ENCODE measurements around the gene ATP2C1.

Gene ATP2C1

GRCh38 chr3:130850044-130850797 is 43.7 kb upstream of the ATP2C1 start:
- TF ChIP-seq REST (IDR thresholded peaks at IDR 0.05; ENCODE audit: insufficient read depth in 1 of 2, low read depth in 2 of 2, low read length in 2 of 2) (no peak), SIN3A (IDR thresholded peaks at IDR 0.05; ENCODE audit: borderline replicate concordance, insufficient read depth, low read length) (no peak), POLR2AphosphoS5 (IDR thresholded peaks at IDR 0.05; ENCODE audit: low read depth, low read length) (no peak), TAF1 (IDR thresholded peaks at IDR 0.05; ENCODE audit: borderline replicate concordance, insufficient read depth, low read length) (no peak), FOXP2 (optimal IDR thresholded peaks at IDR 0.05; ENCODE audit: borderline replicate concordance, extremely low read depth, extremely low read length, insufficient read depth) (no peak)

GRCh38 chr3:130850843-130851242 is 43.0 kb upstream of the ATP2C1 start:
- TF ChIP-seq POLR2AphosphoS5 (IDR thresholded peaks at IDR 0.05; ENCODE audit: low read depth, low read length): no peak
- TF ChIP-seq TAF1 (IDR thresholded peaks at IDR 0.05; ENCODE audit: borderline replicate concordance, insufficient read depth, low read length): no peak
- TF ChIP-seq SIN3A (IDR thresholded peaks at IDR 0.05; ENCODE audit: borderline replicate concordance, insufficient read depth, low read length): no peak
- TF ChIP-seq FOXP2 (optimal IDR thresholded peaks at IDR 0.05; ENCODE audit: borderline replicate concordance, extremely low read depth, extremely low read length, insufficient read depth): no peak
- no peak for TF ChIP-seq REST (IDR thresholded peaks at IDR 0.05; ENCODE audit: insufficient read depth in 1 of 2, low read depth in 2 of 2, low read length in 2 of 2)

GRCh38 chr3:130851277-130851676 is 42.6 kb upstream of the ATP2C1 start:
- TF ChIP-seq REST (IDR thresholded peaks at IDR 0.05; ENCODE audit: insufficient read depth in 1 of 2, low read depth in 2 of 2, low read length in 2 of 2): no peak
- no peak for TF ChIP-seq POLR2AphosphoS5 (IDR thresholded peaks at IDR 0.05; ENCODE audit: low read depth, low read length)
- no peak for TF ChIP-seq TAF1 (IDR thresholded peaks at IDR 0.05; ENCODE audit: borderline replicate concordance, insufficient read depth, low read length)
- TF ChIP-seq SIN3A (IDR thresholded peaks at IDR 0.05; ENCODE audit: borderline replicate concordance, insufficient read depth, low read length): no peak
- TF ChIP-seq FOXP2 (optimal IDR thresholded peaks at IDR 0.05; ENCODE audit: borderline replicate concordance, extremely low read depth, extremely low read length, insufficient read depth): no peak

GRCh38 chr3:130853581-130853980 is 40.3 kb upstream of the ATP2C1 start:
- TF ChIP-seq POLR2AphosphoS5 (IDR thresholded peaks at IDR 0.05; ENCODE audit: low read depth, low read length): no peak
- no peak for TF ChIP-seq FOXP2 (optimal IDR thresholded peaks at IDR 0.05; ENCODE audit: borderline replicate concordance, extremely low read depth, extremely low read length, insufficient read depth)
- no peak for TF ChIP-seq SIN3A (IDR thresholded peaks at IDR 0.05; ENCODE audit: borderline replicate concordance, insufficient read depth, low read length)
- no peak for TF ChIP-seq TAF1 (IDR thresholded peaks at IDR 0.05; ENCODE audit: borderline replicate concordance, insufficient read depth, low read length)
- no peak for TF ChIP-seq REST (IDR thresholded peaks at IDR 0.05; ENCODE audit: insufficient read depth in 1 of 2, low read depth in 2 of 2, low read length in 2 of 2)

Measured in PFSK-1 (cell line).